Neural progenitor cell (in vitro differentiated cells): Measurements from ENCODE around the gene MYH15. TPM values are rescaled to one million over a fixed set of nuclear protein-coding genes. Genes with fewer than 3 reads are reported as not detected.
A peak's percentile ranks its signal among the peaks of the same experiment; 100 is the strongest.

Experiments
- DNase-seq: peaks from one replicate; pipeline ENCODE4 v3.0.0-alpha.2; 2016; ENCODE audit warnings: low spot score
- H2AFZ ChIP-seq: fragments of 200-600 bp; sonication (generic); replicated peaks from 2 replicates; pipeline ENCODE4 v1.6.1; 2016; ENCODE audit warnings: antibody characterized with exemption
- H3F3A ChIP-seq: fragments of 200-600 bp; sonication (generic); 2 replicates; pipeline ENCODE4 v1.6.1; 2016; ENCODE audit warnings: antibody characterized with exemption, low read depth
- H3K27ac ChIP-seq: fragments of 200-600 bp; sonication (generic); 2 replicates; pipeline ENCODE4 v1.5.1; 2016; ENCODE audit warnings: mild to moderate bottlenecking
- H3K27me3 ChIP-seq: fragments of 200-600 bp; sonication (generic); 2 replicates; pipeline ENCODE4 v1.6.1; 2016; ENCODE audit warnings: mild to moderate bottlenecking, moderate library complexity
- H3K36me3 ChIP-seq: fragments of 200-600 bp; sonication (generic); 2 replicates; pipeline ENCODE4 v1.5.1; 2016
- H3K4me1 ChIP-seq: fragments of 200-600 bp; sonication (generic); 2 replicates; pipeline ENCODE4 v1.6.1; 2016; ENCODE audit warnings: mixed run types
- H3K4me2 ChIP-seq: fragments of 200-600 bp; sonication (generic); 2 replicates; pipeline ENCODE4 v1.6.1; 2016
- H3K4me3 ChIP-seq: fragments of 200-600 bp; sonication (generic); 2 replicates; pipeline ENCODE4 v1.5.1; 2016
- H3K79me2 ChIP-seq: fragments of 200-600 bp; sonication (generic); 2 replicates; pipeline ENCODE4 v1.6.1; 2016; ENCODE audit warnings: low read depth
- H3K9ac ChIP-seq: fragments of 200-600 bp; sonication (generic); 2 replicates; pipeline ENCODE4 v1.6.1; 2016
- H3K9me3 ChIP-seq: fragments of 200-600 bp; sonication (generic); 2 replicates; pipeline ENCODE4 v1.5.1; 2016; ENCODE audit warnings: low read depth
- H4K20me1 ChIP-seq: fragments of 200-600 bp; sonication (generic); 2 replicates; pipeline ENCODE4 v1.6.1; 2016; ENCODE audit warnings: low read depth
- H3K27ac Mint-ChIP-seq: 3 replicates; pipeline ENCODE4 v1.8.0; 2021; ENCODE audit warnings: mixed read lengths
- H3K27me3 Mint-ChIP-seq: 2 replicates; pipeline ENCODE4 v1.8.0; 2022; ENCODE audit warnings: low read depth, mild to moderate bottlenecking, inconsistent platforms, moderate library complexity, mixed read lengths; ENCODE audit not compliant: insufficient read depth
- H3K36me3 Mint-ChIP-seq: 3 replicates; pipeline ENCODE4 v1.8.0; 2021; ENCODE audit warnings: mixed read lengths
- H3K4me1 Mint-ChIP-seq: 3 replicates; pipeline ENCODE4 v1.8.0; 2021; ENCODE audit warnings: mixed read lengths
- H3K4me3 Mint-ChIP-seq: 3 replicates; pipeline ENCODE4 v1.8.0; 2021; ENCODE audit warnings: mild to moderate bottlenecking, moderate library complexity, mixed read lengths
- H3K9me3 Mint-ChIP-seq: 3 replicates; pipeline ENCODE4 v1.8.0; 2020; ENCODE audit warnings: mixed read lengths
- EZH2 ChIP-seq: fragments of 200-600 bp; sonication (generic); IDR thresholded peaks from 2 replicates; pipeline ENCODE4 v1.6.1; 2017; ENCODE audit warnings: antibody characterized with exemption, mild to moderate bottlenecking, moderate library complexity
- EZH2phosphoT487 ChIP-seq: fragments of 200-600 bp; sonication (generic); IDR thresholded peaks from 2 replicates; pipeline ENCODE4 v1.6.1; 2017; ENCODE audit warnings: antibody characterized with exemption
- total RNA-seq: library from RNA; depleted of rRNA; stranded (reverse); fragments of >200 nt; gene quantifications from 2 replicates; pipeline ENCODE4 v1.2.3, GENCODE V29; 2015; ENCODE audit warnings: low replicate concordance
- TF ChIP-seq, protein P1 (sequence below): fragments of 200-600 bp; sonication (generic); IDR thresholded peaks from 2 replicates; pipeline ENCODE4 v1.5.1; 2017; ENCODE audit warnings: antibody characterized with exemption, mild to moderate bottlenecking

Gene MYH15
- total RNA-seq, 1 donor from 2014 or later: not detected

DNA sequence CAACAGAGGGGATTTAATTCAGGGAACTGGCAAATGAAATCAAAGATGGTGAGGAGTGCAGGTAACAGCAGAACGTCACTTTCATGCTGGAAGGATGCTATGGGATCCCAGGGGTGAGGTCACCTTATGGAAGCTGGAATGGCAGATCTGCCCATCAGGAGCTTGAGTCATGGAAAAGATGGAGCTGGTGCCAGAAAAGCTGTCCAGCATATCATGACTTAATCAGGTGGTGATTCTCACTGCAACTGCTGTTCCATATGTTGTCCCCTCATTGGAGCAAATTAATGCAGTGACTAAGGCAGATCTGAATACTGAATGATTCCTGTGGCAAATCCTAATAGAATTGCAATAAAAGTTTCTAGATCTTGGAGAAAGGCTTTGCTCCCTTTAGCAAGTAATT is 175.7 kb downstream of the MYH15 start:
- Mint-ChIP-seq H3K4me3 (no peak overlapping the region), H3K4me1 (no peaks in the 10 kb centered on the region), H3K36me3 (no peaks in the 10 kb centered on the region), H3K27me3 (no peaks in the 10 kb centered on the region), H3K27ac (no peak overlapping the region), H3K9me3 (no peaks in the 10 kb centered on the region)
- Histone ChIP-seq H4K20me1 (no peaks in the 10 kb centered on the region), H3F3A (no peaks in the 10 kb centered on the region), H3K9me3 (no peaks in the 10 kb centered on the region), H3K4me1 (no peaks in the 10 kb centered on the region), H3K27ac (no peak overlapping the region), H2AFZ (no peak overlapping the region), H3K79me2 (no peaks in the 10 kb centered on the region), H3K4me3 (no peak overlapping the region), H3K4me2 (no peak overlapping the region), H3K36me3 (no peaks in the 10 kb centered on the region), H3K27me3 (no peaks in the 10 kb centered on the region), H3K9ac (no peak overlapping the region)
- TF ChIP-seq, protein P1, sequence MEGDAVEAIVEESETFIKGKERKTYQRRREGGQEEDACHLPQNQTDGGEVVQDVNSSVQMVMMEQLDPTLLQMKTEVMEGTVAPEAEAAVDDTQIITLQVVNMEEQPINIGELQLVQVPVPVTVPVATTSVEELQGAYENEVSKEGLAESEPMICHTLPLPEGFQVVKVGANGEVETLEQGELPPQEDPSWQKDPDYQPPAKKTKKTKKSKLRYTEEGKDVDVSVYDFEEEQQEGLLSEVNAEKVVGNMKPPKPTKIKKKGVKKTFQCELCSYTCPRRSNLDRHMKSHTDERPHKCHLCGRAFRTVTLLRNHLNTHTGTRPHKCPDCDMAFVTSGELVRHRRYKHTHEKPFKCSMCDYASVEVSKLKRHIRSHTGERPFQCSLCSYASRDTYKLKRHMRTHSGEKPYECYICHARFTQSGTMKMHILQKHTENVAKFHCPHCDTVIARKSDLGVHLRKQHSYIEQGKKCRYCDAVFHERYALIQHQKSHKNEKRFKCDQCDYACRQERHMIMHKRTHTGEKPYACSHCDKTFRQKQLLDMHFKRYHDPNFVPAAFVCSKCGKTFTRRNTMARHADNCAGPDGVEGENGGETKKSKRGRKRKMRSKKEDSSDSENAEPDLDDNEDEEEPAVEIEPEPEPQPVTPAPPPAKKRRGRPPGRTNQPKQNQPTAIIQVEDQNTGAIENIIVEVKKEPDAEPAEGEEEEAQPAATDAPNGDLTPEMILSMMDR: no peak
- TF ChIP-seq EZH2: no peak
- TF ChIP-seq EZH2phosphoT487: no peak
- DNase-seq: no peak

DNA sequence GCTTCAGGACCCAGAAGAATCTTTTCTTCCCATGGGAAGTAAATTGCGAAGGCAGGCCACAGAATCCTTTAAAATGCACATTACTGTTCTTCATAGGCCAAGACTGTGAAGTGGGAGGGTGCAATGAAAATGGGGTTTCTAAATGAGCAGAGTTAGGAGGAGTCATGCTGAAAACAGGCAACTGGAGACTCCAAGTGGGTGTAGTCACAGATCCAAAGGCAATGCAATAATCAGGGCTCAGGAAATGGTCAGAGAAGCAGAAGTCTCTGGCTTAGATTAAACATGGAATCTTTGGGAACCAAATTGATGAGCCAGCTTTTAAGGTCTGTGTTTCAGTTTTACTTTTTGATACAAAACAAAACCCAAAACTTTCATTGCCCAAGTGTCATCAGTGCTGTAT is 176.4 kb downstream of the MYH15 start:
- H3K4me1 Mint-ChIP-seq: no peaks in the 10 kb centered on the region
- H2AFZ ChIP-seq: peak overlapping the region; percentile 68
- no peaks in the 10 kb centered on the region for H3K79me2 ChIP-seq
- TF ChIP-seq, protein P1: no peak
- TF ChIP-seq EZH2phosphoT487: no peak
- H3K27ac Mint-ChIP-seq: no peak overlapping the region
- H3K36me3 Mint-ChIP-seq: no peaks in the 10 kb centered on the region
- H3K4me2 ChIP-seq: no peak overlapping the region
- no peaks in the 10 kb centered on the region for H3K27me3 Mint-ChIP-seq
- H4K20me1 ChIP-seq: no peaks in the 10 kb centered on the region
- no peaks in the 10 kb centered on the region for H3K36me3 ChIP-seq
- H3K9ac ChIP-seq: no peak overlapping the region
- no peak for DNase-seq
- no peaks in the 10 kb centered on the region for H3K27me3 ChIP-seq
- no peaks in the 10 kb centered on the region for H3K9me3 Mint-ChIP-seq
- no peaks in the 10 kb centered on the region for H3K9me3 ChIP-seq
- H3F3A ChIP-seq: no peaks in the 10 kb centered on the region
- H3K4me3 ChIP-seq: no peak overlapping the region
- no peak overlapping the region for H3K4me3 Mint-ChIP-seq
- no peak overlapping the region for H3K27ac ChIP-seq
- no peaks in the 10 kb centered on the region for H3K4me1 ChIP-seq

- no peaks in the 10 kb centered on the region for H3K4me1 ChIP-seq
- no peak overlapping the region for H3K4me2 ChIP-seq
- Mint-ChIP-seq H3K27me3 (no peaks in the 10 kb centered on the region), H3K9me3 (no peaks in the 10 kb centered on the region), H3K36me3 (no peaks in the 10 kb centered on the region), H3K4me1 (no peaks in the 10 kb centered on the region), H3K27ac (no peak overlapping the region), H3K4me3 (no peak overlapping the region)
- H3K36me3 ChIP-seq: no peaks in the 10 kb centered on the region
- no peaks in the 10 kb centered on the region for H3F3A ChIP-seq
- no peaks in the 10 kb centered on the region for H3K79me2 ChIP-seq
- no peaks in the 10 kb centered on the region for H4K20me1 ChIP-seq
- no peak overlapping the region for H3K27ac ChIP-seq
- no peak overlapping the region for H3K9ac ChIP-seq
- no peak overlapping the region for H3K4me3 ChIP-seq
- no peaks in the 10 kb centered on the region for H3K27me3 ChIP-seq
- H2AFZ ChIP-seq: no peak overlapping the region
- TF ChIP-seq EZH2 (no peak), EZH2phosphoT487 (no peak)
- TF ChIP-seq, protein P1: no peak
- no peak for DNase-seq
- H3K9me3 ChIP-seq: no peaks in the 10 kb centered on the region
Observed at GRCh38 chr3:108331792-108332191, 178.6 kb downstream of the MYH15 start.

Other genes starting within 250 kb of the MYH15 start
- gene HHLA2, start 214.0 kb downstream of the MYH15 start, total RNA-seq: not detected in 2 replicates
- 44.4 and 66.5 TPM in 2 replicates for gene CIP2A, start 78.8 kb upstream of the MYH15 start, total RNA-seq
- gene DZIP3, start 79.1 kb upstream of the MYH15 start, total RNA-seq: 52.3 and 89.0 TPM in 2 replicates
- gene RETNLB, start 246.8 kb upstream of the MYH15 start, total RNA-seq: not detected in 2 replicates